Measurements from ENCODE around the gene SYNCRIP. TPM values are rescaled to one million over a fixed set of nuclear protein-coding genes. Genes with fewer than 3 reads are reported as not detected.

Gene SYNCRIP
- total and polyA plus RNA-seq, 2 of the 13 experiments (the other 11 are each of a cell fraction or from before 2014, with no cell fraction given) = 8.1 to 112 TPM

DNA sequence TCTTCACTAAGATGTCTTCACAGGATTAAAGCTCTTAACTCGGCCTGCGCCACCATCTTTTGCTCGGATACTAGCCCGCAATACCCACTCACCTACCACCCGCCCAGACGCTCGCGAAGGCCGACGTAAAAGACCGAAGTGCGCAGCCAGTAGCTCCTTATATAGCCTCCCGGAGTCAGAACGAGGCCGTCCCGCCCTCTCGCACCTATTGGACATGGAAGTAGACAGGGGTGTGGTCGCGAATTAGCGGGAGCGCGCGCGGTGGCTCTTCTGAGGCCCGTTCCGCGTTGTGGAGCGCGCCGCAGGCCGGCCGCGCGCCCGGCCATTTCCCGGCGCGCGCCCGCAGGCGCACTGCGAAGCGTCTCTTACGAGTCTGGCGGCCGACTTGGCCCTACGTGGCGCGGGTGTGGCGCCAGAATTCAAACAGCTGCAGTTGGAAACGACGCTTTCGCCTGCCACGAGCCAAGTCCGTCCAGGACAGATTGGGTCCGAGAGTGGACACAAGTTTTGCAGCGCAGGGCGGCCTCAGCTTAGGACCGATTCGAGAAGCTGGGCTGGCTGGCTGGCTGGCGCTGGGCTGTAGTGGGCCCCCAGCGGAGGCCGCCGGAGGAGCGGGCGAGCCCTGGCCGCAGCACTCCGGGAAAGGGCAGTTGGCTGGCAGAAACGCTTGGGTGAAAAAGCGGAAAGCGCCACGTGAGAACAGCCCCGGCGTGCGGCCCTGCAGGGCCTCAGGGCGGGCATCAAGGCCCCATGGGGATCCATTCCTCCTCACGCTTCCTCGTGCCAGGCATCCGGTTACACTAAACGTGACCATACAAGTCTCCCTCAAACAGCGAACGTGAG is 36.1 kb upstream of the SYNCRIP start (continued):
- TF ChIP-seq, protein P1, sequence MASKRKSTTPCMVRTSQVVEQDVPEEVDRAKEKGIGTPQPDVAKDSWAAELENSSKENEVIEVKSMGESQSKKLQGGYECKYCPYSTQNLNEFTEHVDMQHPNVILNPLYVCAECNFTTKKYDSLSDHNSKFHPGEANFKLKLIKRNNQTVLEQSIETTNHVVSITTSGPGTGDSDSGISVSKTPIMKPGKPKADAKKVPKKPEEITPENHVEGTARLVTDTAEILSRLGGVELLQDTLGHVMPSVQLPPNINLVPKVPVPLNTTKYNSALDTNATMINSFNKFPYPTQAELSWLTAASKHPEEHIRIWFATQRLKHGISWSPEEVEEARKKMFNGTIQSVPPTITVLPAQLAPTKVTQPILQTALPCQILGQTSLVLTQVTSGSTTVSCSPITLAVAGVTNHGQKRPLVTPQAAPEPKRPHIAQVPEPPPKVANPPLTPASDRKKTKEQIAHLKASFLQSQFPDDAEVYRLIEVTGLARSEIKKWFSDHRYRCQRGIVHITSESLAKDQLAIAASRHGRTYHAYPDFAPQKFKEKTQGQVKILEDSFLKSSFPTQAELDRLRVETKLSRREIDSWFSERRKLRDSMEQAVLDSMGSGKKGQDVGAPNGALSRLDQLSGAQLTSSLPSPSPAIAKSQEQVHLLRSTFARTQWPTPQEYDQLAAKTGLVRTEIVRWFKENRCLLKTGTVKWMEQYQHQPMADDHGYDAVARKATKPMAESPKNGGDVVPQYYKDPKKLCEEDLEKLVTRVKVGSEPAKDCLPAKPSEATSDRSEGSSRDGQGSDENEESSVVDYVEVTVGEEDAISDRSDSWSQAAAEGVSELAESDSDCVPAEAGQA (IDR thresholded peaks at IDR 0.05; ENCODE audit: low read depth) = peak; percentile 35; the same call in 1 of the 2 replicates
- TF ChIP-seq, protein P1 (CRISPR knock-in tag; IDR thresholded peaks at IDR 0.05; ENCODE audit: borderline replicate concordance) = peak; percentile 84; the same call in 1 of the 2 replicates
- TF ChIP-seq NFE2L2 (IDR thresholded peaks at IDR 0.05; ENCODE audit: low read length) = no peak
- TF ChIP-seq ATM (IDR thresholded peaks at IDR 0.05; ENCODE audit: borderline replicate concordance) = no peak
- peak; percentile 88; the same call in 1 of the 2 replicates for TF ChIP-seq ZNF768 (CRISPR knock-in tag; IDR thresholded peaks at IDR 0.05)
- TF ChIP-seq DPF2 (CRISPR knock-in tag; IDR thresholded peaks at IDR 0.05; ENCODE audit: borderline replicate concordance, low read depth) = no peak
- TF ChIP-seq DNMT1 (CRISPR knock-in tag; IDR thresholded peaks at IDR 0.05) = no peak; the same call in 1 of the 2 replicates
- no peak for TF ChIP-seq NBN (conservative IDR thresholded peaks at IDR 0.05)
- no peak for TF ChIP-seq ZNF251 (CRISPR knock-in tag; IDR thresholded peaks at IDR 0.05)
- TF ChIP-seq, protein P2, sequence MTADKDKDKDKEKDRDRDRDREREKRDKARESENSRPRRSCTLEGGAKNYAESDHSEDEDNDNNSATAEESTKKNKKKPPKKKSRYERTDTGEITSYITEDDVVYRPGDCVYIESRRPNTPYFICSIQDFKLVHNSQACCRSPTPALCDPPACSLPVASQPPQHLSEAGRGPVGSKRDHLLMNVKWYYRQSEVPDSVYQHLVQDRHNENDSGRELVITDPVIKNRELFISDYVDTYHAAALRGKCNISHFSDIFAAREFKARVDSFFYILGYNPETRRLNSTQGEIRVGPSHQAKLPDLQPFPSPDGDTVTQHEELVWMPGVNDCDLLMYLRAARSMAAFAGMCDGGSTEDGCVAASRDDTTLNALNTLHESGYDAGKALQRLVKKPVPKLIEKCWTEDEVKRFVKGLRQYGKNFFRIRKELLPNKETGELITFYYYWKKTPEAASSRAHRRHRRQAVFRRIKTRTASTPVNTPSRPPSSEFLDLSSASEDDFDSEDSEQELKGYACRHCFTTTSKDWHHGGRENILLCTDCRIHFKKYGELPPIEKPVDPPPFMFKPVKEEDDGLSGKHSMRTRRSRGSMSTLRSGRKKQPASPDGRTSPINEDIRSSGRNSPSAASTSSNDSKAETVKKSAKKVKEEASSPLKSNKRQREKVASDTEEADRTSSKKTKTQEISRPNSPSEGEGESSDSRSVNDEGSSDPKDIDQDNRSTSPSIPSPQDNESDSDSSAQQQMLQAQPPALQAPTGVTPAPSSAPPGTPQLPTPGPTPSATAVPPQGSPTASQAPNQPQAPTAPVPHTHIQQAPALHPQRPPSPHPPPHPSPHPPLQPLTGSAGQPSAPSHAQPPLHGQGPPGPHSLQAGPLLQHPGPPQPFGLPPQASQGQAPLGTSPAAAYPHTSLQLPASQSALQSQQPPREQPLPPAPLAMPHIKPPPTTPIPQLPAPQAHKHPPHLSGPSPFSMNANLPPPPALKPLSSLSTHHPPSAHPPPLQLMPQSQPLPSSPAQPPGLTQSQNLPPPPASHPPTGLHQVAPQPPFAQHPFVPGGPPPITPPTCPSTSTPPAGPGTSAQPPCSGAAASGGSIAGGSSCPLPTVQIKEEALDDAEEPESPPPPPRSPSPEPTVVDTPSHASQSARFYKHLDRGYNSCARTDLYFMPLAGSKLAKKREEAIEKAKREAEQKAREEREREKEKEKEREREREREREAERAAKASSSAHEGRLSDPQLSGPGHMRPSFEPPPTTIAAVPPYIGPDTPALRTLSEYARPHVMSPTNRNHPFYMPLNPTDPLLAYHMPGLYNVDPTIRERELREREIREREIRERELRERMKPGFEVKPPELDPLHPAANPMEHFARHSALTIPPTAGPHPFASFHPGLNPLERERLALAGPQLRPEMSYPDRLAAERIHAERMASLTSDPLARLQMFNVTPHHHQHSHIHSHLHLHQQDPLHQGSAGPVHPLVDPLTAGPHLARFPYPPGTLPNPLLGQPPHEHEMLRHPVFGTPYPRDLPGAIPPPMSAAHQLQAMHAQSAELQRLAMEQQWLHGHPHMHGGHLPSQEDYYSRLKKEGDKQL (CRISPR knock-in tag; IDR thresholded peaks at IDR 0.05; ENCODE audit: low read depth) = no peak
- TF ChIP-seq, protein P3, sequence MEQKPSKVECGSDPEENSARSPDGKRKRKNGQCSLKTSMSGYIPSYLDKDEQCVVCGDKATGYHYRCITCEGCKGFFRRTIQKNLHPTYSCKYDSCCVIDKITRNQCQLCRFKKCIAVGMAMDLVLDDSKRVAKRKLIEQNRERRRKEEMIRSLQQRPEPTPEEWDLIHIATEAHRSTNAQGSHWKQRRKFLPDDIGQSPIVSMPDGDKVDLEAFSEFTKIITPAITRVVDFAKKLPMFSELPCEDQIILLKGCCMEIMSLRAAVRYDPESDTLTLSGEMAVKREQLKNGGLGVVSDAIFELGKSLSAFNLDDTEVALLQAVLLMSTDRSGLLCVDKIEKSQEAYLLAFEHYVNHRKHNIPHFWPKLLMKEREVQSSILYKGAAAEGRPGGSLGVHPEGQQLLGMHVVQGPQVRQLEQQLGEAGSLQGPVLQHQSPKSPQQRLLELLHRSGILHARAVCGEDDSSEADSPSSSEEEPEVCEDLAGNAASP (CRISPR knock-in tag; IDR thresholded peaks at IDR 0.05; ENCODE audit: borderline replicate concordance) = peak; percentile 80
- 0 out of 2 replicates have a peak, but pooled peaks have one; percentile 54 for TF ChIP-seq ELF1 (CRISPR knock-in tag; IDR thresholded peaks at IDR 0.05)
- no peak for TF ChIP-seq SMARCE1 (IDR thresholded peaks at IDR 0.05; ENCODE audit: borderline replicate concordance)
- no peak for TF ChIP-seq NFIC (IDR thresholded peaks at IDR 0.05; ENCODE audit: low read length)
- TF ChIP-seq ZNF550 (CRISPR knock-in tag; IDR thresholded peaks at IDR 0.05; ENCODE audit: borderline replicate concordance) = no peak
- TF ChIP-seq ZFP37 (CRISPR knock-in tag; IDR thresholded peaks at IDR 0.05; ENCODE audit: borderline replicate concordance) = peak; percentile 61; the same call in 1 of the 2 replicates
- TF ChIP-seq SATB2 (CRISPR knock-in tag; IDR thresholded peaks at IDR 0.05) = peak; percentile 67; the same call in 1 of the 2 replicates

Data from HepG2 (cell line).